HepG2 (cell line): ENCODE measurements around the gene ABCA2. TPM values are rescaled to one million over a fixed set of nuclear protein-coding genes. Genes with fewer than 3 reads are reported as not detected.

ENCODE experiments used
- ATAC-seq: fragments of 200-7000 bp; cut with Tn5 transposase; 3 replicates; pipeline ENCODE4 v1.9.1; 2020; ENCODE audit warnings: mild to moderate bottlenecking, moderate library complexity
- BruUV-seq: library from RNA; stranded (reverse); fragments of 400-500 nt; replicated peaks from 2 replicates; lab custom pipeline; 2021; lab: Mats Ljungman, UMichigan
- CTCF ChIA-PET: fragments of 300-600 bp; formaldehyde crosslinking; extraction: SDS; loops from one replicate; lab custom pipeline; 2021; ENCODE audit warnings: low total read pairs, inconsistent platforms, low intra/inter-chr PET ratio; lab: Yijun Ruan, JAX
- POLR2A ChIA-PET: fragments of 350-600 bp; sonication (Branson Sonifier 250); formaldehyde crosslinking; loops from one replicate; lab custom pipeline; 2020; ENCODE audit warnings: antibody characterized with exemption, inconsistent platforms; lab: Yijun Ruan, JAX
- DNase-seq: peaks from one replicate; pipeline ENCODE4 v3.0.0-alpha.2; 2015; ENCODE audit warnings: low spot score
- FAIRE-seq: peaks from 3 replicates; lab custom pipeline; 2011; peaks lifted over from hg19 to GRCh38; lab: Jason Lieb, UNC
- H2AFZ ChIP-seq: one replicate; pipeline ENCODE4 v1.6.1; 2011; ENCODE audit warnings: low read length, inconsistent platforms
- H3K27ac ChIP-seq: fragments of 300-600 bp; 3 replicates; pipeline ENCODE4 v1.8.0; 2011; ENCODE audit warnings: mixed run types, mild to moderate bottlenecking, mixed read lengths, low read length, inconsistent platforms; ENCODE audit not compliant: insufficient read depth; ENCODE audit errors: extremely low read length
- H3K27me3 ChIP-seq, 2 experiments: fragments of 200-600 bp in 1 of 2; 2 replicates in 1 of 2; 3 replicates in 1 of 2; pipeline versions ENCODE4 v1.6.0 to v1.8.0; 2011; ENCODE audit warnings: low read length in 2 of 2, mild to moderate bottlenecking in 2 of 2, moderate library complexity in 2 of 2, inconsistent platforms in 1 of 2; ENCODE audit not compliant: insufficient read depth in 2 of 2, control insufficient read depth in 1 of 2
- H3K36me3 ChIP-seq, 2 experiments: fragments of 200-600 bp in 1 of 2; replicated peaks in 1 of 2; 2 replicates in 1 of 2; 3 replicates in 1 of 2; pipeline versions ENCODE4 v1.5.1 to v1.8.0; 2011; ENCODE audit warnings: low read length in 2 of 2, inconsistent platforms in 1 of 2; ENCODE audit not compliant: insufficient read depth in 2 of 2, control insufficient read depth in 1 of 2
- H3K4me1 ChIP-seq: 2 replicates; pipeline ENCODE4 v1.5.1; 2012; ENCODE audit warnings: low read length, inconsistent platforms; ENCODE audit not compliant: insufficient read depth
- H3K4me2 ChIP-seq: 2 replicates; pipeline ENCODE4 v1.6.0; 2011; ENCODE audit warnings: low read depth, low read length, inconsistent platforms
- H3K4me3 ChIP-seq, 3 experiments: fragments of 200-600 bp in 1 of 3; sonication (generic), shearing (Covaris generic) in 1 of 3; replicated peaks in 1 of 3; 2 replicates each; pipeline ENCODE4 v1.5.1; 2011 to 2016; ENCODE audit warnings: low read length in 3 of 3, inconsistent platforms in 2 of 3, low read depth in 2 of 3, mild to moderate bottlenecking in 2 of 3, control low read depth in 1 of 3, mixed read lengths in 1 of 3; ENCODE audit not compliant: insufficient read depth in 1 of 3
- H3K79me2 ChIP-seq: one replicate; pipeline ENCODE4 v1.6.1; 2011; ENCODE audit warnings: low read length, inconsistent platforms; ENCODE audit not compliant: insufficient read depth
- H3K9ac ChIP-seq: 2 replicates; pipeline ENCODE4 v1.6.0; 2011; ENCODE audit warnings: mild to moderate bottlenecking, low read depth, low read length, inconsistent platforms; ENCODE audit not compliant: insufficient read depth
- H3K9me3 ChIP-seq: 2 replicates; pipeline ENCODE4 v1.5.1; 2012; ENCODE audit warnings: mild to moderate bottlenecking, low read length
- H4K20me1 ChIP-seq: 2 replicates; pipeline ENCODE4 v1.6.0; 2011; ENCODE audit warnings: inconsistent platforms, mild to moderate bottlenecking, low read length, moderate library complexity; ENCODE audit not compliant: insufficient read depth
- ATF1 ChIP-seq: IDR thresholded peaks from 2 replicates; pipeline ENCODE4 v1.6.1; 2016; ENCODE audit warnings: mild to moderate bottlenecking, control low read depth
- ATM ChIP-seq: fragments of 450-650 bp; IDR thresholded peaks from 2 replicates; pipeline ENCODE4 v1.7.1; 2017; ENCODE audit warnings: mild to moderate bottlenecking, borderline replicate concordance
- CCAR2 ChIP-seq: fragments of 200-400 bp; formaldehyde crosslinking; optimal IDR thresholded peaks from 2 replicates; pipeline ENCODE3; 2018; ENCODE audit warnings: low read depth, mild to moderate bottlenecking, low read length, moderate library complexity
- EHMT2 ChIP-seq: fragments of 200-600 bp; sonication (generic); IDR thresholded peaks from 2 replicates; pipeline ENCODE4 v1.7.0; 2017; ENCODE audit warnings: antibody characterized with exemption, low read depth, low read length, borderline replicate concordance
- ERF ChIP-seq: IDR thresholded peaks from 2 replicates; pipeline ENCODE4 v1.6.1; 2018; ENCODE audit warnings: missing biosample characterization, missing genetic modification reagents
- FOXM1 ChIP-seq: sonication (generic); formaldehyde crosslinking; IDR thresholded peaks from 2 replicates; pipeline ENCODE4 v1.5.0; 2020; ENCODE audit warnings: missing genetic modification reagents
- JUND ChIP-seq: sonication (generic); formaldehyde crosslinking; IDR thresholded peaks from 2 replicates; pipeline ENCODE4 v1.8.0; 2022; ENCODE audit warnings: mild to moderate bottlenecking, missing genetic modification reagents
- KLF16 ChIP-seq, 2 experiments: sonication (generic) in 1 of 2; formaldehyde crosslinking in 1 of 2; IDR thresholded peaks; 2 replicates each; pipeline versions ENCODE4 v1.6.1 to v1.8.0; 2016 to 2023; ENCODE audit warnings: missing genetic modification reagents in 2 of 2, missing compliant biosample characterization in 1 of 2
- NAIF1 ChIP-seq: sonication (generic); formaldehyde crosslinking; IDR thresholded peaks from 2 replicates; pipeline ENCODE4 v1.5.0; 2020; ENCODE audit warnings: mild to moderate bottlenecking, missing genetic modification reagents, borderline replicate concordance
- NR2F1 ChIP-seq, 2 experiments: fragments of 450-650 bp in 1 of 2; formaldehyde crosslinking in 1 of 2; IDR thresholded peaks; 2 replicates each; pipeline versions ENCODE4 v1.5.0 to v1.6.1; 2016 to 2020; ENCODE audit warnings: mild to moderate bottlenecking in 1 of 2, missing compliant biosample characterization in 1 of 2, missing genetic modification reagents in 1 of 2, moderate library complexity in 1 of 2
- PTBP1 ChIP-seq: fragments of 200-400 bp; formaldehyde crosslinking; IDR thresholded peaks from 2 replicates; pipeline ENCODE4 v1.6.1; 2018; ENCODE audit warnings: low read length, low read depth; ENCODE audit not compliant: poor library complexity, severe bottlenecking
- RXRA ChIP-seq: sonication (generic); formaldehyde crosslinking; IDR thresholded peaks from 2 replicates; pipeline ENCODE4 v1.5.1; 2020; ENCODE audit warnings: missing genetic modification reagents
- THAP11 ChIP-seq: IDR thresholded peaks from 2 replicates; pipeline ENCODE4 v1.6.1; 2016; ENCODE audit warnings: missing biosample characterization, missing genetic modification reagents
- ZBTB20 ChIP-seq: sonication (generic); formaldehyde crosslinking; IDR thresholded peaks from 2 replicates; pipeline ENCODE4 v1.8.1; 2023; ENCODE audit warnings: missing genetic modification reagents, low read depth, mild to moderate bottlenecking, borderline replicate concordance
- ZNF569 ChIP-seq: sonication (generic); formaldehyde crosslinking; IDR thresholded peaks from 2 replicates; pipeline ENCODE4 v1.5.0; 2020; ENCODE audit warnings: mild to moderate bottlenecking, missing genetic modification reagents, moderate library complexity, borderline replicate concordance
- ZNF879 ChIP-seq: sonication (generic); formaldehyde crosslinking; IDR thresholded peaks from 2 replicates; pipeline ENCODE4 v1.8.1; 2023; ENCODE audit warnings: missing genetic modification reagents
- WGBS: methylation state at CpG from one replicate; pipeline ENCODE4 v1.1.6; 2017; ENCODE audit warnings: low lambda C conversion rate; 5-methylcytosine and 5-hydroxymethylcytosine counted together
- in situ Hi-C: cut with HindIII; loops from 2 replicates; pipeline ENCODE4 v1.10.0; 2017; ENCODE audit warnings: low pct_unique_long_range_greater_than_20kb; ENCODE audit not compliant: extremely low pct_ligation_motif_present
- intact Hi-C: fragments of 100-400 bp; cut with micrococcal nuclease; formaldehyde crosslinking; loops from one replicate; pipeline ENCODE4 v1.10.0; 2022; ENCODE audit not compliant: unreplicated experiment
- polyA plus RNA-seq, 8 experiments: library from polyadenylated mRNA; depleted of rRNA in 3 of 8; stranded (reverse) in 7 of 8; unstranded in 1 of 8; fragments of >200 nt; fragmentation: Illumina TruSeq in 4 of 8; extraction: Trizol in 4 of 8; gene quantifications; 2 replicates each; pipeline versions ENCODE4 v1.2.1 to v1.2.3, GENCODE V29; 2011 to 2016; ENCODE audit warnings: low read depth in 4 of 8, missing spikeins in 1 of 8, mixed read lengths in 1 of 8; ENCODE audit not compliant: insufficient read depth in 1 of 8
- total RNA-seq, 5 experiments: library from RNA; depleted of rRNA; stranded (reverse); fragments of >200 nt; fragmentation: Illumina TruSeq; extraction: Trizol; gene quantifications; 2 replicates each; pipeline ENCODE4 v1.2.3, GENCODE V29; 2016; ENCODE audit warnings: low read depth in 1 of 5
- TF ChIP-seq, protein P1 (sequence below): sonication (generic); formaldehyde crosslinking; IDR thresholded peaks from 2 replicates; pipeline ENCODE4 v1.5.0; 2020; ENCODE audit warnings: missing genetic modification reagents
- TF ChIP-seq, protein P2 (sequence below): sonication (generic); formaldehyde crosslinking; IDR thresholded peaks from 2 replicates; pipeline ENCODE4 v1.9.0; 2021; ENCODE audit warnings: missing genetic modification reagents, borderline replicate concordance
- TF ChIP-seq, protein P3 (sequence below): sonication (generic); formaldehyde crosslinking; IDR thresholded peaks from 2 replicates; pipeline ENCODE4 v1.9.0; 2021; ENCODE audit warnings: missing genetic modification reagents, borderline replicate concordance

The ABCA2 gene
- total and polyA plus RNA-seq, 2 of the 13 experiments (the other 11 are each of a cell fraction or from before 2014, with no cell fraction given) = 2.9 to 19.2 TPM

DNA sequence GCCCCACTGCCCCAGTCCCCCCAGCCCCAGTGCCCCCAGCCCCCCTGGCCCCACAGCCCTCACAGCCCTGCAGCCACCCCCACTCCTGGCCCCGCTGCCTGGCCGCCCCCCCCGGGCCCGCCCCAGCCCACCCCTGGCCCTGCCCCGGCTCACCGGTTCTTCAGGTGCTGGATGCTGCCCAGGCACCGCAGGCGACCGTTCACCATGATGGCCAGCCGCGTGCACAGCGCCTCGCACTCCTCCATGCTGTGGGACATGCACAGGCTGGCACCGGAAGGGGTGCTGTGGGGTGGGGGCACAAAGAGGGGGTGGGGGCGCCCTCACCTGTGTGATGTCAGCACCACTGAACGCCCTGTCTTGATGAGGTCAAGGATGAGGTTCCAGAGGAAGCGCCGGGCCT is 18.8 kb downstream of the ABCA2 start (continued):
- TF ChIP-seq EHMT2 (no peak), RXRA (no peak)

DNA sequence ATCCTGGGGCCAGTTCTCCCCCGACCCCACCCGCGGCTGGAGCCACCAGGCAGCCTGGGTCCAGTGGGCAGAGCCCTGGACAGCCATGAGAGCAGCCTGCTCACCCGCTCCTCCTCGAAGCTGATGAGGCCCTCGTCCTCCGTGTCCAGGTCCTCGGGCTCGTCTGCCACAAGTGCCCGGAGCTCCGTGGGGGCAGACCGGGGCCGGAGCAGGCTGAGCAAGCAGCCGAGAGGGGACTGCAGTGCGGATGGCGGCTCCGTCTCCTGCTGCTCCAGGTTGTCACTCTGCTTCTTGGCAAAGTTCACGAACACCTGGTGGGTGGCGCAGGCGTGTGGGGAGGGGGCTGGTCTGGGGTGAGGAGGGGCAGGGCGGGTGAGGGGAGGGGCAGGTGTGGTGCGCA is 19.7 kb downstream of the ABCA2 start:
- BruUV-seq = no TSS peak
- H3K9me3 ChIP-seq = peaks cover 4% of the 10 kb centered on the region; the same call in 1 of the 2 replicates
- POLR2A ChIA-PET = no interaction called here
- H3K27me3 ChIP-seq = no peaks in the 10 kb centered on the region
- no peaks in the 10 kb centered on the region for H4K20me1 ChIP-seq
- no peak overlapping the region for H3K4me3 ChIP-seq
- no peak overlapping the region for H3K9ac ChIP-seq
- in situ Hi-C loops (no loop called here), intact Hi-C loops (no loop called here)
- ATAC-seq (no peak), FAIRE-seq (no peak), DNase-seq (no peak)
- no peaks in the 10 kb centered on the region for H3K79me2 ChIP-seq
- H3K4me1 ChIP-seq = no peaks in the 10 kb centered on the region
- 90% methylated on average over 14 of the region's 22 CpGs for WGBS
- H3K4me2 ChIP-seq = no peak overlapping the region
- no peak overlapping the region for H3K27ac ChIP-seq
- CTCF ChIA-PET = no interaction called here
- H3K36me3 ChIP-seq = no peaks in the 10 kb centered on the region
- no peak overlapping the region for H2AFZ ChIP-seq
- TF ChIP-seq NAIF1 (CRISPR knock-in tag) = no peak
- TF ChIP-seq PTBP1 = no peak
- no peak for TF ChIP-seq THAP11
- TF ChIP-seq KLF16 (CRISPR knock-in tag; IDR thresholded peaks at IDR 0.05) = no peak
- TF ChIP-seq ZBTB20 (CRISPR knock-in tag) = no peak
- TF ChIP-seq, protein P1, sequence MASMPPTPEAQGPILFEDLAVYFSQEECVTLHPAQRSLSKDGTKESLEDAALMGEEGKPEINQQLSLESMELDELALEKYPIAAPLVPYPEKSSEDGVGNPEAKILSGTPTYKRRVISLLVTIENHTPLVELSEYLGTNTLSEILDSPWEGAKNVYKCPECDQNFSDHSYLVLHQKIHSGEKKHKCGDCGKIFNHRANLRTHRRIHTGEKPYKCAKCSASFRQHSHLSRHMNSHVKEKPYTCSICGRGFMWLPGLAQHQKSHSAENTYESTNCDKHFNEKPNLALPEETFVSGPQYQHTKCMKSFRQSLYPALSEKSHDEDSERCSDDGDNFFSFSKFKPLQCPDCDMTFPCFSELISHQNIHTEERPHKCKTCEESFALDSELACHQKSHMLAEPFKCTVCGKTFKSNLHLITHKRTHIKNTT (CRISPR knock-in tag) = no peak
- TF ChIP-seq, protein P2, sequence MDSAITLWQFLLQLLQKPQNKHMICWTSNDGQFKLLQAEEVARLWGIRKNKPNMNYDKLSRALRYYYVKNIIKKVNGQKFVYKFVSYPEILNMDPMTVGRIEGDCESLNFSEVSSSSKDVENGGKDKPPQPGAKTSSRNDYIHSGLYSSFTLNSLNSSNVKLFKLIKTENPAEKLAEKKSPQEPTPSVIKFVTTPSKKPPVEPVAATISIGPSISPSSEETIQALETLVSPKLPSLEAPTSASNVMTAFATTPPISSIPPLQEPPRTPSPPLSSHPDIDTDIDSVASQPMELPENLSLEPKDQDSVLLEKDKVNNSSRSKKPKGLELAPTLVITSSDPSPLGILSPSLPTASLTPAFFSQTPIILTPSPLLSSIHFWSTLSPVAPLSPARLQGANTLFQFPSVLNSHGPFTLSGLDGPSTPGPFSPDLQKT (CRISPR knock-in tag) = no peak
- TF ChIP-seq CCAR2 = no peak
- TF ChIP-seq, protein P3, sequence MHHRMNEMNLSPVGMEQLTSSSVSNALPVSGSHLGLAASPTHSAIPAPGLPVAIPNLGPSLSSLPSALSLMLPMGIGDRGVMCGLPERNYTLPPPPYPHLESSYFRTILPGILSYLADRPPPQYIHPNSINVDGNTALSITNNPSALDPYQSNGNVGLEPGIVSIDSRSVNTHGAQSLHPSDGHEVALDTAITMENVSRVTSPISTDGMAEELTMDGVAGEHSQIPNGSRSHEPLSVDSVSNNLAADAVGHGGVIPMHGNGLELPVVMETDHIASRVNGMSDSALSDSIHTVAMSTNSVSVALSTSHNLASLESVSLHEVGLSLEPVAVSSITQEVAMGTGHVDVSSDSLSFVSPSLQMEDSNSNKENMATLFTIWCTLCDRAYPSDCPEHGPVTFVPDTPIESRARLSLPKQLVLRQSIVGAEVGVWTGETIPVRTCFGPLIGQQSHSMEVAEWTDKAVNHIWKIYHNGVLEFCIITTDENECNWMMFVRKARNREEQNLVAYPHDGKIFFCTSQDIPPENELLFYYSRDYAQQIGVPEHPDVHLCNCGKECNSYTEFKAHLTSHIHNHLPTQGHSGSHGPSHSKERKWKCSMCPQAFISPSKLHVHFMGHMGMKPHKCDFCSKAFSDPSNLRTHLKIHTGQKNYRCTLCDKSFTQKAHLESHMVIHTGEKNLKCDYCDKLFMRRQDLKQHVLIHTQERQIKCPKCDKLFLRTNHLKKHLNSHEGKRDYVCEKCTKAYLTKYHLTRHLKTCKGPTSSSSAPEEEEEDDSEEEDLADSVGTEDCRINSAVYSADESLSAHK (CRISPR knock-in tag) = no peak
- TF ChIP-seq FOXM1 (CRISPR knock-in tag) = no peak
- no peak for TF ChIP-seq ATM
- TF ChIP-seq ZNF879 = no peak
- TF ChIP-seq ERF = no peak
- TF ChIP-seq ZNF569 (CRISPR knock-in tag) = no peak
- no peak for TF ChIP-seq ATF1 (CRISPR knock-in tag)
- TF ChIP-seq JUND (CRISPR knock-in tag) = no peak
- TF ChIP-seq NR2F1 (CRISPR knock-in tag; IDR thresholded peaks at IDR 0.05) = no peak
